WI38 (cell line): Measurements from ENCODE around the gene TET3.

Source experiments
- H3K4me3 ChIP-seq: 2 replicates; pipeline ENCODE4 v1.5.1; 2011; ENCODE audit warnings: low read depth, mild to moderate bottlenecking, control low read depth, low read length
- TF ChIP-seq, protein P1 (sequence below): IDR thresholded peaks from 2 replicates; pipeline ENCODE4 v1.5.1; 2012; ENCODE audit warnings: low read depth, mild to moderate bottlenecking, control low read depth, low read length

Gene TET3

DNA sequence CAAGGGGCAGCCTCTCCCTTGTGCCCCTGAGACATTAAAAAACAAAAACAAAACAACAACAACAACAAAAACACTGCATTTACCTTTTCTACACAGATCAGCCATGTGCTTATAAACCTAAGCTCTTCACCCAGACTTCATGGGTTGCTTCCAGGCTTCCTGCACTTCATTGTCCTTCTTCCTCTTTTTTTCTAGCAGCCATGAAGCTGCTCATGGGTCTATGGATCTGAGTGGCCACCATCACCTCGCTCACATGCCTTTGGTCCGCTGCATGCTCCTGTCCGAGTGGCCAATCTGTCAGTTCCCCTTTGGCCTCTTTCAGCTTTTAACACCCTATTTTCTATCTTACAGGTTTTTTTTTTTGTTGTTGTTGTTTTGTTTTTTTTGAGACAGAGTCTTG is 9.0 kb upstream of the TET3 start:
- H3K4me3 ChIP-seq, result no peak overlapping the region
- TF ChIP-seq, protein P1, sequence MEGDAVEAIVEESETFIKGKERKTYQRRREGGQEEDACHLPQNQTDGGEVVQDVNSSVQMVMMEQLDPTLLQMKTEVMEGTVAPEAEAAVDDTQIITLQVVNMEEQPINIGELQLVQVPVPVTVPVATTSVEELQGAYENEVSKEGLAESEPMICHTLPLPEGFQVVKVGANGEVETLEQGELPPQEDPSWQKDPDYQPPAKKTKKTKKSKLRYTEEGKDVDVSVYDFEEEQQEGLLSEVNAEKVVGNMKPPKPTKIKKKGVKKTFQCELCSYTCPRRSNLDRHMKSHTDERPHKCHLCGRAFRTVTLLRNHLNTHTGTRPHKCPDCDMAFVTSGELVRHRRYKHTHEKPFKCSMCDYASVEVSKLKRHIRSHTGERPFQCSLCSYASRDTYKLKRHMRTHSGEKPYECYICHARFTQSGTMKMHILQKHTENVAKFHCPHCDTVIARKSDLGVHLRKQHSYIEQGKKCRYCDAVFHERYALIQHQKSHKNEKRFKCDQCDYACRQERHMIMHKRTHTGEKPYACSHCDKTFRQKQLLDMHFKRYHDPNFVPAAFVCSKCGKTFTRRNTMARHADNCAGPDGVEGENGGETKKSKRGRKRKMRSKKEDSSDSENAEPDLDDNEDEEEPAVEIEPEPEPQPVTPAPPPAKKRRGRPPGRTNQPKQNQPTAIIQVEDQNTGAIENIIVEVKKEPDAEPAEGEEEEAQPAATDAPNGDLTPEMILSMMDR, result no peak

DNA sequence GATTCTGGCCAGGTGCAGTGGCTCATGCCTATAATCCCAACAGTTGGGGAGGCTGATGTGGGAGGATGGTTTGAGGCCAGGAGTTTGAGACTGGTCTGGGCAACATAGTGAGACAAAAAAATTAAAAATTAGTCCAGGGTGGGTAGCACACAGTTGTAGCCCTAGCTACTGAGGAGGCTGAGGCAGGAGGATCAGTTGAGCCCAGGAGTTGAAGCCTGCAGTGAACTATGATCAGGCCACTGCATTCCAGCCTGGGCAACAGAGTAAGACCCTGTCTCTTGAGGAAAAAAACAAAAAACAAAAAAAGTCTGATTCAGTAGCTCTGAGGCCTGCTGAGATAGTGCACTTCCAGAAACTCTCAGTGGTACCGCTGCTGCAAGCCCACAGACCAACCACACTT is 7.9 kb upstream of the TET3 start:
- H3K4me3 ChIP-seq, result no peak overlapping the region
- TF ChIP-seq, protein P1, result no peak

DNA sequence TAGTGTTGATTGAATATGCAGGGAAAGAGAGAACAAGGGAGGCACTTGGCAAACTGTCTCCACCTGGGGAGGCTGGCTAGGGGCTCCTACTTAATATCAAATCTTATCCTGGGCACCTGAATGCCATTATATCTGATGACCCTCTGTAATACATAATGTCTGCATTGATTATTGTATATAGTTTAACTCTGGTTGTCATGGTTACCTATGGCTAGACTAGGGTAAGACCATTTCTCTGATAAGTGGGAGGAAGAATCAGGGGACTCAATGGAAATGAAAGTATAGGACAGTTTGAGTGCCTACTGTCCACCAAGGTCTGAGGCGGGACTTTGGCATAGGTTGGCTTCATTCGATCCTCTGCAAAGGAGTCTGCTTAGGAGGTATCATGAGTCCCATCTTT is 7.2 kb upstream of the TET3 start:
- no peak overlapping the region for H3K4me3 ChIP-seq
- TF ChIP-seq, protein P1, result no peak

DNA sequence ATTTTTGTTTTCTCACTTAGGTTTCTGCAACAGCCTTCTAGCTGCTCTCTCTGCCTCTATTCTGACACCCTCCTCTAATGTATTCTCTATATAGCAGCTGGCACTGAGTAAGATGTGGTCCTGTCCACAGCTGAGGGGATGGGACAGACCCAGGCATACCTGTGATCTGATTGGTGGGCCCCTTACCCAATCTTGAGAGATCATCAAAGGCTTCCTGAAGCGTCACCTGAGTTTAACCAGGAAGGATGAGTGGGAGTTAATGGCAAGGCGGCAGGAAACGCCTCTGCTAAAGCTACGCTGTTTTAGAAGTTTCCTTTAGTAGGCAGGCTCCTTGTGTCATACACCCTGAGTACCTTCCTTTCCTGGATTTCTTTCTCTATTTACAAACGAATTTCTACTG is 5.7 kb upstream of the TET3 start:
- no peak overlapping the region for H3K4me3 ChIP-seq
- TF ChIP-seq, protein P1, result no peak

DNA sequence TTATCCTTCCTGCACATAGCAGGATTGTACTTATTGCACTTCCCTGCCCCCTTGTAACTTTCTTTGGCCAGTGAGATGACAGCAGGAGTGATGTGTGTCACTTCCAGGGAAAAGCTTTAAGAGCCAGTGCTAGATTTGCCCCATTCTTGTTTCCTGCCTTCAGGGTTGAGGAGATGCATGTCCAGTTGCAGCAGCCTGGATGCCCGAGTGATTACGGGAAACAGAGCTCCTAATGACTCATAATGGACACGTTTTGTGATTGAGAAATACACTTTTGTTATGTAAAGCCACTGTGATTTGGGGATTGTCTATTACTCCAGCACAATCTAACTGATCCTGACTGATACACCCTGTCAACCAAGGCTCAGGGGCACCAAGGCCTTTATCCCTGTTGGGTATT is 5.0 kb upstream of the TET3 start:
- H3K4me3 ChIP-seq, result no peak overlapping the region
- TF ChIP-seq, protein P1, result no peak

DNA sequence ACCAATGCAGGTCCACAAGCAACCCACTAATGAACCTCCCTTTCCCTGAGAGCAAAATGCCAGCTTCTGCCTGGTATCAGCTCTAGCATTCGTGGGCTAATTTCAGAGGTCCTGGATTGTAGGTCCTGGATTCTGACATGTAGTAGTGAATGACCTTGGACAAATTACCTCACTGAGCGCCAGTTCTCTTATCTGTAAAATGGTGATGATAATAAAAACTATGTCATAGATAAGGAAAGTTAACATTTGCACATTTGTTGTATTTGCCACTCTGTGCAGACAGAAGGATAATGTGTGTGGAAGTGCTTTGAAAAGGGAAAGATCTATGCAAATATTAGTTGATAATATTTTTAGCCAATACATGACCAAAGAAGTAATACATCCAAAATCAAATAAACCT is 4.1 kb upstream of the TET3 start:
- TF ChIP-seq, protein P1, result no peak
- H3K4me3 ChIP-seq, result no peak overlapping the region

DNA sequence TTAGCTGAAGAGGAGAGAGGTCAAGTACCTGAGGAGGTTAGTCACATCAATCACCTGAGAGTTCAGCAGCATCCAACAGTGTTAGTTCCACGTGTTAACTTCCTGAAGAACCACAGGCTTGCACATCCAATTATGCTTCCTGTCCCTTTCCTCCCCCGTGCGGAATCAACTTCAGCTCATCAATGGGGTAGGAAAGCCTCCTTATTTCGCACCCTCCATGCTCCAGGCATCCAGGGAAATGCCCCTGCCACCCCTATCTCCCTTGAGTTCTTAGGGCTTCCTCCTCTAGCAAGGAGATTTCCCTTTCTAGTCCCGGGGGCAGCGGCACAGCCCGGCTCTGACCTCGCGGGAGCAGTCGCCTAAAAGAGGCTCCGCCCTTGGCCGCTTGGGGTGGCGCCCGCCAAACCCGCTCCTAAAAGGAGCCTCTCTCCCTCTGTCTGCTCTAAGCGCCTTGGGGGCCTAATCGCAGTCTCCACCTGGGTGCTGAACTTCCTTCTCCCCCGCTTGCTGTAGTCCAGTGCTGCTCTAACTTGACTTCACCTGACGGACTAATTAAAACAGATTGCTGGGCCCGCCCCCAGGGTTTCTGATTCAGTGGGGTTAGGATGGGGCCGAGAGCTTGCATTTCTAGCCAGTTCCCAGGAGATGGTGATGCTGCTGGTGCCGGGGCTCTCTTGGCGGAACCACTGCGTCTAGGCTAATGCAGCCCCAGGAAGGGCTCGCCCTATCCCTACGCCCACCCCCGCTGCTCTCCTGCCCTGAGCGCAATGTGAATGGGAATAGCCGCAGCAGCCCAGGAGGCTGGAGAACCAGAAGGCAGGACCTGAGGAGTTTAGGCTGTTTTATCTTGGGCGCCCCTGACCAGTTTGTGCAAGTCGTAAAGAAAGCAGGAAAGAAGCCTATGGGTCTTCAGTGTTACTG is 3.4 kb upstream of the TET3 start:
- TF ChIP-seq, protein P1, result no peak
- peak overlapping the region; percentile 49 for H3K4me3 ChIP-seq
